Activated gamma-delta T cell (primary cell): ENCODE data around the gene IFIT1.
"Not testable (repeated sequence)": the region's sequence is repeated elsewhere in the genome, so short reads cannot be mapped to it uniquely, and the experiment has no call there.

ENCODE experiments used
- DNase-seq: peaks from one replicate; lab custom pipeline; 2025; lab: John Stamatoyannopoulos, UW
- total RNA-seq, 2 donors: gene quantifications; one replicate each; lab custom pipeline; 2026; lab: John Stamatoyannopoulos, UW

The IFIT1 gene
- total RNA-seq = 2.1 to 8.5 reads per million in 2 donors

GRCh38 chr10:89391907-89392756, at the start of gene IFIT1:
IFIT1 (plus strand) TSS chr10:89392623; CDS start chr10:89392713, 90 bp downstream.
- DNase-seq = no peak

- DNase-seq = no peak
Measured at GRCh38 chr10:89343089-89343767, 49.2 kb upstream of the IFIT1 start.

- DNase-seq = no peak
Measured at GRCh38 chr10:89344156-89344555, 48.3 kb upstream of the IFIT1 start.

GRCh38 chr10:89345367-89346000, 46.9 kb upstream of the IFIT1 start:
- no peak for DNase-seq

- DNase-seq = no peak
Measured at GRCh38 chr10:89346405-89347254, 45.8 kb upstream of the IFIT1 start.

GRCh38 chr10:89347701-89348457, 44.5 kb upstream of the IFIT1 start:
- no peak for DNase-seq

GRCh38 chr10:89348481-89348880, 43.9 kb upstream of the IFIT1 start:
- DNase-seq = no peak

GRCh38 chr10:89348975-89349374, 43.4 kb upstream of the IFIT1 start:
- DNase-seq = no peak

GRCh38 chr10:89350631-89351315, 41.6 kb upstream of the IFIT1 start:
- DNase-seq = not testable (repeated sequence)

GRCh38 chr10:89351412-89351779, 41.0 kb upstream of the IFIT1 start:
- no peak for DNase-seq

- DNase-seq = no peak
Measured at GRCh38 chr10:89351780-89352597, 40.4 kb upstream of the IFIT1 start.

GRCh38 chr10:89352802-89353201, 39.6 kb upstream of the IFIT1 start:
- DNase-seq = no peak

- no peak for DNase-seq
Measured at GRCh38 chr10:89355394-89355931, 37.0 kb upstream of the IFIT1 start.

- no peak for DNase-seq
Measured at GRCh38 chr10:89357096-89357495, 35.3 kb upstream of the IFIT1 start.

GRCh38 chr10:89357975-89358374, 34.4 kb upstream of the IFIT1 start:
- no peak for DNase-seq

GRCh38 chr10:89360157-89360556, 32.3 kb upstream of the IFIT1 start:
- no peak for DNase-seq

- no peak for DNase-seq
Measured at GRCh38 chr10:89362929-89363328, 29.5 kb upstream of the IFIT1 start.

- DNase-seq = no peak
Measured at GRCh38 chr10:89363729-89364442, 28.5 kb upstream of the IFIT1 start.

- no peak for DNase-seq
Measured at GRCh38 chr10:89364531-89364930, 27.9 kb upstream of the IFIT1 start.
